Measurements from ENCODE around the gene PILRA.
"Not testable (repeated sequence)": the region's sequence is repeated elsewhere in the genome, so short reads cannot be mapped to it uniquely, and the experiment has no call there.

Gene PILRA

DNA sequence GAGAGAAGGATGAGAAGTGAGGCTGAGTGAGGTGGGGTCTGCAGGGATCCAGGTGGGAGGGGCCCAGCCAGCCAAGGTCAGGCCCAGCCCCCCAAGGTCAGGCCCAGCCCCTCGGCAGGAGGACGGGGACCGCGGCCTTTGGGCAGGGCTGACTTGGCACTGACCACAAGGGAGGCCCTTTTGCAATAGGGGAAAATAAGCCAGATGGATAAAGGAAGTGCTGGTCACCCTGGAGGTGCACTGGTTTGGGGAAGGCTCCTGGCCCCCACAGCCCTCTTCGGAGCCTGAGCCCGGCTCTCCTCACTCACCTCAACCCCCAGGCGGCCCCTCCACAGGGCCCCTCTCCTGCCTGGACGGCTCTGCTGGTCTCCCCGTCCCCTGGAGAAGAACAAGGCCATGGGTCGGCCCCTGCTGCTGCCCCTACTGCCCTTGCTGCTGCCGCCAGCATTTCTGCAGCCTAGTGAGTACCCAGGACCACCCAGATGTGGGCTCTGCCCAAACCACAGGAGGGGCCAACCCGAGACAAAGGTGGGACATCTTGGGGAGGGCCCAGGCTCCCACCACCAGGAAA lies at the start of gene PILRA:
PILRA (plus strand) TSS at position 227 of the 571 bp plus-strand sequence; CDS start at position 397, 170 bp downstream.
- no peak for DNase-seq

DNA sequence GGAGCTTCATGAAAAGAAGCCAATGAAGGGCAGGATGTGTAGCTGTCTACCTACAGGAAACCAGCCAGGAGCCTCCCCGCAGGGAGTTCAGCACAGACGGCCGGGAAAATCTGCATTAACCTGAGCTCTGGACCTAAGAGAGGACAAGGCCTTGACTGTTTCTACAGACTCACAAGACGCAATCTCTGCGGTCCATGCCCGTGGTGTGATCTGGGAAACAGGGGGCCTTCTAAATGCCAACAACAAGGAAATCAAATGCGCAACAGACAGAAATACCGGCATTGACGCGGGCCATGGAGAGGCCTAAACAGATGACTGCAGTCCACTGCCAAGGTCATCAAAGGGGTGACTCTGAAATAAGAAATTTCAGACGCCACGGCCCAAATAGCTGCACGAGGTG lies 49.1 kb upstream of the PILRA start:
- not testable (repeated sequence) for DNase-seq

DNA sequence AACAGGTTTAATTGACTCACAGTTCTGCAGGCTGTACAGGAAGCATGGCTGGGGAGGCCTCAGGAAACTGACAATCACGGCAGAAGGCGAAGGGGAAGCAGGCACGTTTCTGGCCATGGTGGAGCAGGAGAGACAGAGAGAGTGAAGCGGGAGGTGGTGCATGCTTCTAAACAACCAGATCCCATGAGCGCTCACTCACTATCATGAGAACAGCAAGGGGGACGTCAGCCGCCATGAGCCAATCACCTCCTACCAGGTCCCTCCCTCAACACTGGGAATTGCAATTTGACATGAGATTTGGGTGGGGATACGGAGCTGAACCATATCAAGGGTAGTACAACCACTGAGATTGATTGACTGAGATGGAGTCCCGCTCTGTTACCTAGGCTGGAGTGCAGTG lies 47.6 kb upstream of the PILRA start:
- not testable (repeated sequence) for DNase-seq

DNA sequence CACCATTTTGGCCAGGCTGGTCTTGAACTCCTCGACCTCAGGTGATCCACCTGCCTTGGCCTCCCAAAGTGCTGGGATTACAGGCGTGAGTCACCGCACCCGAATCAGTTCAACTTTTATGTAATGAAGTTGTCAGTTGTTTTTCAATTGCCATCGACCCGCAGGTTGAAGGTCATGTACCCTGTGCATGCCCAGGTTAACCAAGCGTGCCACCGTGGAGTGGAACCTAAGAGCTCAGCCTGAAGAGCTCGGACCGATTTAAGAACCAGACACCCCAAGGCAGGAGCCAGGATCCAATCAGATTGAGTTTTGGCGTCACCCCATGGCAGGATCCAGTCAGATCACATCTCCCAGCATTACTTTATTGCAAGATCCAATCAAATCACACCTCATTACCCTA lies 46.4 kb upstream of the PILRA start:
- DNase-seq: not testable (repeated sequence)

DNA sequence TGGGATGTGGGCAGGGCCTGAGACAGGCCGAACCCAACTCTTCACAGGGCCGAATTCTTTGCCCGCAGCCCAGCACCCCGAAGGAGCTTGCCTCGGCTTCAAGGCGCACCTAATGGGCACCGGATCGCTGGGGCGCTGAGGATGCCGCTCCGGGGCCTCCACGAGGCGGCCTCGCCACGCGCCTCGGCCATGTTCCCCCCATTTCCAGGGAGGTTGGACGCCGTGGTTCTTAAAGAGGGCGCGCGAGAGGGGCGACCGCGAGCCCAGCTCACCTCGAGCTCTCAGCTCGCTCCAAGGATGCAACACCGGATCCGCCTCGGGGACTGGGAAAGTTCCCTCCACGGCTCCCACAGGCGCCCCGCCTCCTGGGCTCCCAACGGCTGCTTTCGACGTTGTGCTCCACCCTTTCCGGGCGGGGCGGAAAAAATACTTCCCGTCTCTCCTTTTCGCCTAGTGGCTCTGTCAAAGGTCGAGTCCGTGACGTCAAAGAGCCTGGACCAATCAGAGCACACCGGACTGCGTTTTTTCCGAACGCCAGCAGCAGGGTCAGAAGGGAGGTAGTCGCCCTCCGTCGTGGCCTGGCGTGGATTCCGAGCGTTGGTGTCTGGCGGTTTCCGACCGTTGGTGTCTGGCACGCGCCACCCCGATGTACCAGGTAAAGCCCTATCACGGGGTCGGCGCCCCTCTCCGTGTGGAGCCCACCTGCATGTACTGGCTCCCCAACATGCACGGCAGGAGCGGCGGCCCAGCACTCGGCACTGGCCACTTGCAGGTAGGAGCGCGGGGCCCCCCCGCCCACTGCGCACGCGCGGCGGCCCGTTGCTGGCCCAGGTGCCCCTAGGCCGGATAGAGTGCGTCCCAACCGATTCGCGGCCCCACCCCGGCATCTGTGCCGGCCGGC lies 37.5 kb upstream of the PILRA start:
- DNase-seq: peak; percentile 92

DNA sequence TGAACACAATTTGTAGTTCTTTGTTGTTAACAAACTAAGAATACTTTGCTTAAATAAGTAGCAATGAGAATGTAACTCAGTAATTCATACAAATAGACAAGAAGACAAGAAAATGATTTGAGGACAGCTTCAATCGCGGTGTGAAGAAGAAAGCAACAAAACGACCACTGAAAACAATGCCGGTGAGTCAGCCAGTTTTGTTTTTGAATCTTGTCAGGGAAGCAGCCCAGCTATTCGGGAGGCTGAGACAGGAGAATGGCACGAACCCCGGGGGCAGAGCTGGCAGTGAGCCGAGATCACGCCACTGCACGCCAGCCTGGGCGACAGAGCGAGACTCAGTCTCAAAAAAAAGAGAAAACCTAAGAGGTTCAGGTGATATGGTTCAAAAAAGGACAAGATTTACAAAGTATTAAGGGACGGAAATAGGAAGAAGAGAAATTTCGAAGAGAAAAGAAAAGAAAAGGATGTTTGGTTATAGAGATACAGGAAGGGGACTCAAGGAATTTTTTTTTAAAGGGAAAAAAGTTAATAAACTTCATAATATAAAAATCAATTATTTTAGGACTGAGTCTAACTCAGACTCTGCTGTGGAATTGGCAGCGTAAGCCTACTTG lies 35.1 kb upstream of the PILRA start:
- not testable (repeated sequence) for DNase-seq

DNA sequence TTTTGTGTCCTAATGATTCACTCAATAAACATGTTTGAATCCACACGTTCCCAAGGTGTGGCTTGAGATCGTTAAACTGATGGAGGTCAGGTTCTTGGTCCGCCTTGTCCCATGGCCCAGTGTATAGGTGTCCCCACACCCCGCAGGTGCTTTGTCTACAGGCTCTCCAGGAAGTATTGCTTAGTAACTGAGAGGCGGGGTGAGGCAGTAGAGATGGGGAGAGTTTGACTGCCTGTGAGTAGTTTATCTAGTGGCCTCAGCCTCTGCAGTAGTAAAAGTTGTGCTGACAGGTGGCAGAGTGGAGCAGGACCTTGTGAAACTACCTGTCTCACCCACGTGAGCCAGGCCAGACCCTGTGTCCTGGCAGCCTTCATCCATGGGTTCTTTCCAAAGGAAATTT lies 32.0 kb upstream of the PILRA start:
- not testable (repeated sequence) for DNase-seq

DNA sequence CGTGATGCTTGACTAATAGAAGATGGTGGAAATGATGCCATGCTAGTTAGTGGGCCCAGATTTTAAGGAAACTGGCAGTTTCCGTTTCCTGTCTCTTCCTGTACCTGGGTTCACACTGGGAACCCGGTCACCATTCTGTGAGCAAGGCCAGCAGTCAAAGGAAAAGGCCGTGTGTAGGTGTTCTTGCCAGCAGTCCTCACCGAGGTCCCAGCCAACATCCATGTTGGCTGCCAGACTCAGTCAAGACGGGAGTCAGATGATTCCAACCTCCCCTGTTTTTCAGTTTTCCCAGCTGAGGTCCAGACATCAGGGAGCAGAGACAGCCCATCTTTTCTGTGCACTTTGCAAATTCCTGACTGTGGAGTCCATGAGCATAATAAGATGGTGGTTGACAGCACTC lies 30.5 kb upstream of the PILRA start:
- no peak for DNase-seq

DNA sequence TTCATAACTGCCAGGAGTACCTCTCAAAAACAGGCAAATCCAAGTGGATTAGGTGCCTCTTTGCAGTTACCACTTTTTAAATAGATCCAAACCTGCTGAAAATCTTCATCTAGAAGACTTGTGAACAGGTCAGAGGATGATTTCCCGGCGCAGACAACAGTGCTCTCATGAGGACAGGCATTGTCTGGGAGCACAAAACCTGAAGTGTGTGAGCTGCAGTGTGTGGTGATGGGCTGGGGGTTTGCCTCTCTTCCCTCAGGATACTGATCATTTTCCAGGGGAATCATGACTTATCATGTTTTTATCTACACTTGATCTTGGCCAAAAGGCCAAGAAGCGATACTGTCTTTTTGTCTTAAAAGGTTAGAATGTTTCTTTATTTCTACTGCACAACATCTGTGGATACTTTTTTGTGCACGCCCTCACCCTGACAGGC lies 29.1 kb upstream of the PILRA start:
- DNase-seq: not testable (repeated sequence)

DNA sequence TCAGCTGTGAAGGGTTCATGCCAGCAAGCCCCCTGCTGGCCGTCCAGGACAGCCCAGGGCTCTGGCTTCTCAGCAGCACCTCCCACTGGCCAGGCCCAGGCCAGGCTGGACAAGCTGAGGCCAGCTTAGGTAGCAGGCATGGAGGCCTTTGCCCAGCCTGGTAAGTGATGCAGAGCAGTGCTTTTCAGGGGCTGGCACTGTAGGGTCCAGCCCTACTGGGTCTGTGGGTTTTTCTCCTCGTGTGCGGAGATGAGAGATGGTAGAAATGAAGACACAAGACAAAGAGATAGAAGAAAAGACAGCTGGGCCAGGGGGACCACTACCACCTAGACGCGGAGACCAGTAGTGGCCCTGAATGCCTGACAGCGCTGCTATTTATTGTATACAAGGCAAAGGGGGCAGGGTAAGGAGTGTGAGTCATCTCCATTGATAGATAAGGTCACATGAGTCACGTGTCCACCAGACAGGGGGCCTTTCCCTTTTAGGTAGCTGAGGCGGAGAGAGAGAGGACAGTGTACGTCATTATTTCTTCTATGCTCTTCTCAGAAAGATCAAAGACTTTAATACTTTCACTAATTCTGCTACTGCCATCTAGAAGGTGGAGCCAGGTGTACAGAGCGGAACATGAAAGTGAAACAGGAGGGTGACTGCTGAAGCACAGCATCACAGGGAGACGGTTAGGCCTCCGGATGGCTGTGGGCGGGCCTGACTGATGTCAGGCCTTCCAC lies 28.6 kb upstream of the PILRA start:
- peak; percentile 79 for DNase-seq

DNA sequence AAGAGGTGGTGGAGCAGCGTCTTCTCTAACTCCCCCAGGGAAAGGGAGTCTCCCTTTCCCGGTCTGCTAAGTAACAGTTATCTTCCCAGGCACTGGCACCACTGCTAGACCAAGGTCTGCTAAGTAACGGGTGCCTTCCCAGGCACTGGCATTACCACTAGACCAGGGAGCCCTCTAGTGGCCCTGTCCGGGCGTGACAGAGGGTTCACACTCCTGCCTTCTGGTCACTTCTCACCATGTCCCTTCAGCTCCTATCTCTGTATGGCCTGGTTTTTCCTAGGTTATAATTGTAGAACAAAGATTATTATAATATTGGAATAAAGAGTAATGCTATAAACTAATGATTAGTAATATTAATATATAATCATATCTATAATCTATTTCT lies 28.0 kb upstream of the PILRA start:
- peak; percentile 76 for DNase-seq

DNA sequence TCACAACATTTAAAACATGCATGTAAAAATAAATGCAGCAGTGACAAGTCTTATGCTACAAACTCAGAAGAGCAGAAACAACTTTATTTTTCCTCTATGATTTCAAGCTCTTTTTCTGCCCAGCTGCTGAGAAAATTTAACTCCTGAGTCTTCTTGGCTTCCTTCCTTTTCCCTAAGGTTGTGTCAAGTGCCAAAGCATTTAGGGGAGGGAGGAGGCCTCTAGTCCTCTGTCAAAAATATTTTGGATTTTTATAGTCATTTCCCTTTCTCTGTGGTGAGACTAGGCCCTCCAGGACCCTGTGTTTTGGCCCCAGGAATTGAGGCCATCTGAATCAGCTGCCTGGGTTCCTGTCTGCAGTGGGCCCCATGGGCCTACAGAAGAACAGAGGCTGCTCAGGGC lies 26.4 kb upstream of the PILRA start:
- DNase-seq: no peak

DNA sequence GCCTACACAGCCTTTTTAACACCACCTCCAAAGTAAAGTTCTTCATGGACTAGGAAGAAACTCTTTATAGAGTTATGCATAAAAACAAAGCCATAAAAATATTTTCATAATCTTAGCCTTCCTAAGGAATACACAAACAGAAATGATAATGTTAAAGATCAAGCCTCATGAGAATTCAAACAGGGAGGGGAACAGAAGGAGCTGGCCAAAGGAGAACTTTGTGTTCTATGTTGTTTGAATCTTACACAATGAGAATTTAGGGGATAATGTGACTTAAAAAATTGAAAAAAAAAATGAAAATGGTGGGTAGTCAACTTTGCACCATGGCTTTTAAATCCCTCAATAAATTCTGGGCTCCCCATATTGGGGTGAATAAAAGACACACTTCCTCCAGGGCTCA lies 24.5 kb upstream of the PILRA start:
- no peak for DNase-seq

DNA sequence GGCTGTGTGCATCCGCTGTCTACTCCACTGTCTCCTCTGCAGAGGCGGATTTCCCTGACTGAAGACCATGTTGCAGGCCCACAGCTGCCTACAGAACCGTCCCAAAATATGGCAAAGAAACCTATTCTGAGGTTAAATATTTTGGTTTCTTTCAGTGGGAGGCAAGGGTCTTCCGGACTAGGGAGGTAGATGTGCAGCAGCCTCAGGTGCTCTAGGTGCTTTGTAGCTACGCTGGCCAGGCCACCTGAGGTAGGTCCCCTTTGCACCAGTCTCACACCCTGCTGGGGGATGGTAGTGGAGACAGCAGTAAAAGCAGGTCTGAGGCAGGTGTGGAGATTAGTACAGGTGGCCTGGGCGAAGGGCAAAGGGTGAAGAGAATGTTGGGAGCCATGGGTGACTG lies 23.5 kb upstream of the PILRA start:
- no peak for DNase-seq

DNA sequence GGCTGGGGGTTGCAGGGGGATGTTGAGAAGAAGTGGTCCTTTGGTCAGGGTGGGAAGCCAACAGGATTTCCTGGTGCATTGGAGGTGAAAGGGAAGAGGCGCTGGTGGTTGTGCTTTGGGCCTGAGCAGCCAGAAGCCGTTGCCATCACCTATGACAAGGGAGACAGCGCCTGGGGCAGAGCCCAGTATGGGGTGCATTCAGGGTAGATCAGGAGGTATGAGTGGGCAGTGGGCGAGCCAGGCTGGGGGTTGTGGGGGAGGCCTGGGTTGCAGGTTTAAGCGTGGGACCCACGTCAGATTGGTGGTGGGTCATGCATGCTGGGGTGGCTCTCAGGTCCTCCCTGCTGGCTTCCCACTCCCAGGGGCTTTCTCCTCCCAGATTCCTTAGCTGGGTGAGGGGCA lies 21.6 kb upstream of the PILRA start:
- no peak for DNase-seq

DNA sequence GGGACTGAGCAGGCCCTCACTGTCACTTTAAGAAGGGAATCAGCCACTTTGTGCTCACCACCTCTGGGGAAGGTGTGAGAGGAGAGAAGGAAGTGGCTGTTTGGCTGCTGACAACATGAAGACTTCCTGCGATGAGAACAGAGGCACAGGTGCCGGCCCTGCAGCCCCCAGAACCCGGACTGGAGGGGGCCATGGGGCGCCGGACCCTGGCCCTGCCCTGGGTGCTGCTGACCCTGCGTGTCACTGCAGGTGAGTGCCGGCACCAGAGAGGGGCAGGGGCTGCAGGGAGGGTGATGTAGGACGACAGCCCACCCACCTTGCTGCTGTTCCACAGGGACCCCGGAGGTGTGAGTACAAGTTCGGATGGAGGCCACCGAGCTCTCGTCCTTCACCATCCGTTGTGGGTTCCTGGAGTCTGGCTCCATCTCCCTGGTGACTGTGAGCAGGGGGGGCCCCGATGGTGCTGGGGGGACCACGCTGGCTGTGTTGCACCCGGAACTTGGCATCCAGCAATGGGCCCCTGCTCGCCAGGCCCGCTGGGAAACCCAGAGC lies 21.0 kb upstream of the PILRA start:
- not testable (repeated sequence) for DNase-seq

DNA sequence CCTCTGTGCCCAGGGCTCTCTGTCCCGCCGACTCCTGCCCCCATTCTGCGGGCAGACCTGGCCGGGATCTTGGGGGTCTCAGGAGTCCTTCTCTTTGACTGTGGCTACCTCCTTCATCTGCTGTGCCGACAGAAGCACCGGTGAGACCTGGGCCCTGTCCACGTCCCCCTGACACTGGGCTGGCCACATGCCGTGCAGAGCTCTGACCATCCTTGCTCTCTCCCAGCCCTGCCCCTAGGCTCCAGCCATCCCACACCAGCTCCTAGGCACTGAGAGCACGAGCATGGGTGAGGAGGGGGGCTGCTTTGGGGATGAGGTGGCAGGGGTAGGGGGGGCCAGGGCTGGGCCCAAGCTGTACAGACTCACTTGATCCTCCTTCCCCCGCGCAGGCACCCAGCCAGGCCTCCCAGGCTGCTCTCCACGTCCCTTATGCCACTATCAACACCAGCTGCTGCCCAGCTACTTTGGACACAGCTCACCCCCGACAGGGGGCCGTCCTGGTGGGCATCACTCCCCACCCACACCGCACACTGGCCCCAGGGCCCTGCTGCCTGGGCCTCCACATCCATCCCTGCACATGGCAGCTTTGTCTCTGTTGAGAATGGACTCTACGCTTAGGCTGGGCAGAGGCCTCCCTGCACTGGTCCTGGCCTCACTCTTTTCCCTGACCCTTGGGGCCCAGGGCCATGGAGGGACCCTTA lies 20.2 kb upstream of the PILRA start:
- DNase-seq: no peak

DNA sequence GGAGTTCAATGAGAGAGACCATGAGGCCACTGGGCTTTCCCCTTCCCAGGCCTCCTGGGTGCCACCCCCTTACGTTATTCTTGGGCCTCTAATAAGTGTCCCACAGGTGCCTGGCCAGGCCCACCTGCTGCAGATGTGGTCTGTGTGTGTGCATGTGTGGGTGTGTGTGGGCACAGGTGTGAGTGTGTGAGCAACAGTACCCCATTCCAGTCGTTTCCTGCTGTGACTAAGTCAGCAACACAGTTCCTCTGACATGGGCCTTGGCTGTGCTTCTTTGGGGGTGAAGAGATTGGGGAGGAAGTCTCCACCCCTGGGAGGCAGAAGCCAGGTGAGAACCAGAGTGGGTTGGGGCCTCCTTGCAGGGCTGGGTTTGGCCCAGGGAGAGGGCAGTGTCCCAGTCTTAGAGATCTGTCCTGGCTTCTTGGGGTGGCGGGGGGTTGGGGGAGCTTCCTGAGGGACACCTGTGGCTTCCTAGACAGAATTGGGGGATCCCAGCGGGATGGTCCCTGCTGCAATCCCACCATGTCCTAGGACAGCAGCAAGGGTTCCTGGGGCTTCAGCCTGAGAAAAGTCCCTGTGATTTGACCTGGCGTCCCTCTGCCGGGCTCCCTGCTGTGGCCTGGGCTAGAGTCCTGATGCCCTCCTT lies 19.5 kb upstream of the PILRA start:
- DNase-seq: peak; percentile 76

DNA sequence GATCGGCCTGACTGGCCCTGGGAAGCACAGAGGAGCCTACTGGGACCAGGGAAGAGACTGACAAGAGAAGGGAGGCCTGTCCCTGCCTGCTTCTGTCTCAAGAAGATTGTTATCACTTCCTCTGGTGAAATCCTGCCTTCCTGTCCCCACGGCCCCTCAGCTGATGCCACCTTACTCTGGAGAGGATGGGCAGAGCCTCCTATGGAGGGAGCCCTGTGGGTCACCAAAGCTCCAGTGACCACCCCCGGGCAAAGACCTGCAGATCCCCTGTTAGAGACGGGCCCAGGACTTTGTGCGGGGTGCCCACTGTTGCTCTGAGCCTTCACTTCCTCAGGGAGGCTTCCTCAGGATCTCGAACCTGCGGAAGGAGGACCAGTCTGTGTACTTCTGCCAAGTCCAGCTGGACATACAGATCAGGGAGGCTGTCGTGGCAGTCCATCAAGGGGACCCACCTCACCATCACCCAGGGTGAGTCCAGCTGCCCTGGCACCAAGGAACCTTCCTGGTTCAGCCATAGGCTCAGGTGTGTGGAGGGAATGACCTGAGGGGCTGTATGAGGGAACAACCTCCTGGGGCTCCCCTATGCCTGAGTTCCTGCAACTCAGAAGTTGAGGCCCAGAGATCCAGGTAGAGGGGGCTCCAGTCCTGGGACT lies 16.7 kb upstream of the PILRA start:
- DNase-seq: no peak

DNA sequence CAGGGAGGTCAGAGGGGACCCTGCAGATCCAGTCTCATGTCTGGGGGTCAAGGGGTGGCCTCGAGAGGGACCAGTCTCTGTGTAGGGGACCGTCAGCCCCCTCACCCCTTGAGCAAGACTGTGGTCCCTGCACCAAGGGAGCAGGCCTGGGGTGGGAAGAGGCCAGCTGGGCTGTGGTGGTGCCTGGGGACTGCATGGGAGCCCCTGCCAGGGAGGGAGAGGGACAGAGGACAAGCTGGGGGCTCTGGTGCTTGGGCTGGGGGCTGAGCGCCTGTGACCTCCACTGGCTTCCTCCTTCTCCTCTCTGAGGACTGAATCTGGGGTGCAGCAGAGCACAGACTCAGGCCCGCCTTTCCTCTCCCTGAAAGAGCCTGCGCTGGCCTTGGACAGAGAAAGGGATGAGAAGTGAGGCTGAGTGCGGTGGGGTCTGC lies 16.1 kb upstream of the PILRA start:
- DNase-seq: no peak

Measured in activated CD8-positive, alpha-beta memory T cell treated with anti-CD3 and anti-CD28 coated beads for 24 hours (primary cell).